GM18505 (cell line): ENCODE measurements around the gene IDNK.
"Not testable (repeated sequence)": the region's sequence is repeated elsewhere in the genome, so short reads cannot be mapped to it uniquely, and the experiment has no call there.

Source experiments
- ATAC-seq: cut with Tn5 transposase; IDR thresholded peaks from one replicate; pipeline ENCODE4 v1.9.1; 2021; ENCODE audit not compliant: unreplicated experiment
- POLR2A ChIP-seq: IDR thresholded peaks from 4 replicates; pipeline ENCODE4 v1.6.1; 2011; ENCODE audit warnings: borderline replicate concordance; ENCODE audit not compliant: insufficient read depth, insufficient read length; ENCODE audit errors: extremely low read depth

The IDNK gene

DNA sequence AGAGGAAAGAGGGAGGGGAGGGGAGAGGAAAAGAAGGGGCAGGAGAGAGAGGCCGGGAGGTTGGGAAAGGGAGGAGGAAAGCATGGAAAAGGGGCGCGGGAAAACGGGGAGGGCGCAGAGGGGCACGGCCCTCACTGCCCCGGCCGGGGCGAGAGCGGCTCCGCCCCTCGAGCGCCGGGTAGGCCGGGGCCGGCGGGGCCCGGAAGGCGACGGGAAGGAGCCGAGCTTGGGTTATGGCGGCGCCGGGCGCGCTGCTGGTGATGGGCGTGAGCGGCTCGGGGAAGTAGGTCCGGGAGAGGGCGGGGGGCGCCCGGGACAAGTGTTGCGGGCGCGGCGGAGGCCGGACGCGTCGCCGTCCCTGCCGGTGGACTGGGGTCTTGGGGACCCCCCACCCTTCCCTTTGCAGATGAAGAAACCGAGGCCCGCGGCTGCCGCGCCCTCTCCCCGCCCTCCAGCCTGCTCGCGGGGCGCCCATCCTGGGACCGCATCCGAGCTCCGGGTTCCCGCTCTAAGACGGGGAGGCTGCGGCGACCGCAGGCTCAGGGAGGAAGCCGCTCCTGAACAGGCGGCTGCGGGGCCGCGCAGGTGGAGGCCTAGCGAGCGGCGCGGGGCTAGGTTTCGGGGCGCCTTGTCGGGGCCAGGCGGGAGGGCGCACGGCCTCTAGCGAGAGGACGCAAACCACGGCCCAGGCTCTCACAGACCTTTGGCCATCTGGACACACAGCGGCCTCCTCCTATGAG lies at the start of gene IDNK:
TSS of gene IDNK (plus strand) at position 205 of the 740 bp plus-strand sequence. CDS start at position 234, 29 bp downstream.
- peak; percentile 82 for ATAC-seq
- peak; percentile 87 for TF ChIP-seq POLR2A

DNA sequence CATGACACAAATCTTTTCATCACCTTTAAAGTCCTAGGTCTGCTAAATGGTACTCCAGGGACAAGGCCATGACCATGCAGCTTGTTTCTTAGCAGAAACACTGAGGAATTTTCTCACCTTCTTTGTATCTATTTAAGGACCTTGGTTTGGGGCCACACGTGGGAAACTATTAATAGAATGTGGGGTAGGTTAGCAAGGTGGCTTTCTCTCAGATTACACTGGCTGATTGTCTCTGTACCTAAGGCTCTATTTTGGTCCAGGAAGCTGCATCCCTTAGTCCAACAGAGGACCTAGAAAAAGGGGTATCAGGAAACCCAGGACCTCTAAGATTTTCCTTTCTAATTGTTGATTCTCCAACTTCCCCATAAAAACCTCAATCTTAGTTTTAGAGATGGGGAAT lies 48.5 kb upstream of the IDNK start:
- ATAC-seq: no peak
- TF ChIP-seq POLR2A: no peak

DNA sequence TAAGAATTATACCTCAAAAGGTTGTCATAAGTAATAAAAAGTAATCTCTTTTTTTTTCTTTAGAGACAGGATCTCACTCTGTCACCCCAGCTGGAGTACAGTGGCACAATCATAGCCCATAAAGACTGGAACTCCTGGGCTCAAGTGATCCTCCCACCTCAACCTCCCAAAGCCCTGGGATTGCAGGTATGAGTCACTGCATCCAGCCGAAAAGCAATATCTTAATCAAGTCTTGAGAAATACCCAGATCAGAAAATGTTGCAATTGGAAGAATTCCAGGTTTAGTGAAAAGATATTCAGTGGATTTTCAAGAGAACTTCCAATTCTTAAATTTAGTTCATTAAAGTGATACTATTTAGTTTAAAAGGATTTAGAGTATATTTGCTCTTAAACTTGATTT lies 40.9 kb upstream of the IDNK start:
- no peak for ATAC-seq
- TF ChIP-seq POLR2A: no peak

DNA sequence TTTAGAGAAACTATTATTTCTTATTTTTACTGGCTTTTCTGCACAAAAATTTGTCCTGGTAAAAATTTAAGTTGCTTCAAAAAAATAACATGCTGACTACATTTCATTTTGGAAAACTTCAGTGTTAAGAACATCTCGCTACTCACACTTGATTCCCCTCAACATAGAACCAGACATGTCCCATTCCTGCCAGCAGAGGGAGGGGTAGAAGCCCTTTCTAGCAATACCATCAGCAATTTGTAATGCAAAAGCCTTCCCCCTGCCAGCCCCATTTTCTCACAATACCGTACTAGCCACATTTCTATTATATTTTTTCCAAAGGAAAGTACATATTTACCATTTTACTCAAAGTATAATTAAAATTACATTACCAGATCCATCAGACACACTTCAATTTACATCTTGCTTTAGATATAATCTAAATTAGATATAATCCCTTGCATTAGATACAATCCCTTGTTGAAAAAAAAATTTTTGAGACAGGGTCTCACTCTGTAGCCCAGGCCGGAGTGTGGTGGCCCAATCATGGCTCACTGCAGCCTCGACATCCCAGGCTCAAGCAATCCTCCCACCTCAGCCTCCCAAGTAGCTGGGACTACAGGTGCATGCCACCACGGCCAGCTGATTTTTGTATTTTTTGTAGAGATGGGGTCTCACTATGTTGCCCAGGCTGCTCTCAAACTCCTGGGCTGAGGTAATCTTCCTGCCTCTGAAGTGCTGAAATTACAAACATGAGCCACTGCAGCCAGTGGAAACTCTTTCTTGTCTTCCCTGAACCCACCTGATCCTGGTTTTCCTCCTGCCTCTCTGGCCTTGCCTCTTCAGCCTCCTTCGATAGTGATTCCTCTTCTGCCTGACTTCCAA lies 39.6 kb upstream of the IDNK start:
- ATAC-seq: peak; percentile 69
- TF ChIP-seq POLR2A: no peak

DNA sequence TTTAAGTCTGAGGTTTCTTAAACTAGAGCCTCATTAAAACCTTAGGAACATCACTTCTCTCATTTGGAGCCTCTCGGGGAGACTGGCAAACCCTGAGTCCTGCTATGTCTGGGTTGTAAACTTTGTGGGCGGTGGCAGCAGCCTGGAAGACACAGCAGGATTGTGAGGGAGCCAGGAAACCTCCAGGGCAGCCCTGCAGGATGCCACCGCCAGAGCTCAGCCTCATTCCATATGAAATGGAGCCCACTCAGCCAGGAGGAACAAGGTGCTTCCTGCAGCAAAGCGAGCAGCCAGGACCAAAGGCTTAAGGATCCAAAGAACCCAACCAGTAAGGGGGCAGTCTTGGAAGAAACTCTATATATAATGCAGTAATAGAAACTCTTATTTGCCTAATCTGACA lies 37.9 kb upstream of the IDNK start:
- ATAC-seq: no peak
- TF ChIP-seq POLR2A: no peak

DNA sequence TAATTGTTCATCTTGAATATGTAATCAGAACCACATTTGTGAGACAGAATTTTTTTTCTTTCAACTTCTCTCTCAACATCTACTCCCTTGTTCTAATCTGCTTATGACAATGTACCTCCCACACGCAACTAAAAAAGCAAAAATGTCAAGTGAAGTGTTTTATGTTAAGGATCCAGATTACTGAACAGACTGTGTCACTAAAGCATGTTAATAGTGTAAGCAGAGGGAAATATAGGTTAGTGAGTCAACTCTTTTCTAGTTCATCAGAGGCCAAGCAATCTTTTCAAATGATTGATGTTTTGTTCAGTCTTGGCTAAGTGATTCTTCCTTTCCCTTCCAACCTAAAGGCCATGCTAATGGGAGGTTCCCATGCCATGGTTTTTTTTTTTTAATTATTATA lies 34.7 kb upstream of the IDNK start:
- no peak for ATAC-seq
- TF ChIP-seq POLR2A: no peak

DNA sequence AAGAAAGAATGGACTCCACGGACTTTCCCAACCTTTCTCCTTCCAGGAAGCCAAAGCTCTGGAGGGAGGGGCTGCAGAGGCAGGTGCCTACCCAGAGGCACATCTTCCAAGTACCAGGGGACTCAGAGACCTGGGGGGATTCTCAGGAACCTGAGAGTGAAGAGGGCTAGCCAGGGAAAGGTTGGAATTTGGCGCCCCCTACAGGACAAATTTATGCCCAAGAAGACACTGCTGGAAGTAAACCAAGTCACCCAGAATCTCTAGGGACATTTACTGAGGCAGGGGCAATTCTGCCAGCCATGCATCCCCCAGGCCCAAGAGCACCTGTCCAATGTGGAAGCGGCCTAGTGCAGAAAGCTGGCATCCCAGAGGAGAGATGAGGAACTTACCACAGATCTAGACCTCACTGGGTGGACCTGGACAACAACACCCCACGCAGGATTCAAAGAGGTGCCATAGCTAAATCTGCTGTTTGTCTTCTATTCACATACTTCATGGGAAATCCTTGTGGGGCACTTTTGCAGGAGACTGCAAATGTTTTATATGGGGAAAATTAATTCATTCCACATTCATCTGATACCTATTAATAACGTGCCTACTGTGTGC lies 25.9 kb upstream of the IDNK start:
- no peak for ATAC-seq

DNA sequence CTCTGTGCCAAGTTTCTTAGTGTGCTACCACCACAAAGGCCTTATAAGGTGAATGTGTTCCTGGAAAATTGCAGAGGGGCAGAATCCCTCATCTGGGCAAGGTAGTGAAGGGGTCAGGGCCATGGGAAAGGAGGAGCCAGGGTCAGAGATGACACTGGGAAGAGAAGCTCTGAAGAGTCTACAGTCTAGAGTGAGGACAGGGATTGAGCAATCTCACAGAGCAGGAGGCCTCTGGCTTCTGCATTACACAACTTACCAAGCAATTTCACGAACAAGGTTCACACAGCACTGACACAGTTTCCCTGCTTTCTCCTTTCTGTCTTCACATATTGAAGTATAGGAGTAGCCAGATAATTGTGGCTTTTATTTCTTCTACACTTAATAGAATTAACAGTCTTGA lies 24.5 kb upstream of the IDNK start:
- TF ChIP-seq POLR2A: no peak
- ATAC-seq: no peak

More for the DNA sequence above, 25.9 kb upstream of the IDNK start:
- no peak for TF ChIP-seq POLR2A

DNA sequence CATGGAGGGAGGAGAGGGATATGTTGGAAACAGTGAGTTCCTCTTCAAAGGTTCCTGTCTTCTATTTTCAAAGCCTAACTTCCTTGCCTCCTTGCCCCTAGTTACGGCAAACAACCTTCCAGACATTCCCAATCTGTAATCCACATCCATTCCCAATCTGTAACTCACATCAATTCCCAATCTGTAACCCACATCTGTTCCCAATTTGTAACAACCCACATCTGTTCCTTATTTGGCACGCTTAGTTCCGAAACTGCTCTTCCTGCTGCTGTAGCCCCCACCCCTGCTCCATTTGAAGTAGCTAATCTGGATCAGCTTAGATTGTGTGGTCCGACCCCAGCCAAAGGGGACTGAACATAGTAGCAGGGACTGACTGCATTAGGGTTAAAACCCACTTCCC lies 23.9 kb upstream of the IDNK start:
- TF ChIP-seq POLR2A: no peak
- ATAC-seq: no peak

DNA sequence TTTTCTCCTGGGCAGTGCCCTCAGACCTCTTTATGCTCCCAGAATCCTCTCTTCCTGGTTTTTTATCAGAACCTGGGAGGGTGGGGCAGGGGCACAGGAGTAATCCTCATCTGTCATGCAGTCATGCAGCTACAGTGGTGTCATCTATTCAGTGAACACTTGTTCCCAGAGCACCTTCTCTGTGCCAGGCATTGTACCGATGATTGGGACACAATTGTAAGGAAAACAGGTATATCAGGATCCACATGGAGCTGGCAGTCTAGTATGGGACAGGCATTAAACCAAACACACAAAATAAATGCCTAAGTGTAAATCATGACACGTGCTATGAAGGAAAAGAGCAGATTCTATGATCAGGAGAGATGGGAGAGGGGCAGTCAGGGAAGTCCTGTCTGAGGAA lies 21.5 kb upstream of the IDNK start:
- TF ChIP-seq POLR2A: no peak
- ATAC-seq: no peak

DNA sequence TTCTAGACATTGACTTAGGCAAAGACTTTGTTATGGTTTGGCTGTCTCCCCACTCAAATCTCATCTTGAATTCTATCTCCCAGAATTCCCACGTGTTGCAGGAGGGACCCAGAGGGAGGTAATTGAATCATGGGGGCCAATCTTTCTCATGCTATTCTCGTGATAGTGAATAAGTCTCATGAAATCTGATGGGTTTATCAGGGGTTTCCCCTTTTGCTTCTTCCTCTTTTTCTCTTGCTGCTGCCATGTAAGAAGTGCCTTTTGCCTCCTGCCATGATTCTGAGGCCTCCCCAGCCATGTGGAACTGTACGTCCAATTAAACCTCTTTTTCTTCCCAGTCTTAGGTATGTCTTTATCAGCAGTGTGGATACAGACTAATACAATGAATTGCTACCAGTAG lies 15.3 kb upstream of the IDNK start:
- ATAC-seq: not testable (repeated sequence)

DNA sequence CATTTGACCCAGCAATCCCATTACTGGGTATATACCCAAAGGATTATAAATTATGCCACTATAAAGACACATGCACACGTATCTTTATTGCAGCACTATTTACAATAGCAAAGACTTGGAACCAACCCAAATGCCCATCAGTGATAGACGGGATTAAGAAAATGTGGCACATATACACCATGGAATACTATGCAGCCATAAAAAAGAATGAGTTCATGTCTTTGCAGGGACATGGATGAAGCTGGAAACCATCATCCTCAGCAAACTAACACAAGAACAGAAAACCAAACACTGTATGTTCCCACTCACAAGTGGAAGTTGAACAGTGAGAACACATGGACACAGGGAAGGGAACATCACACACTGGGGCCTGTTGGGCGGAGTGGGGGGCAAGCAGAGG lies 9.6 kb upstream of the IDNK start:
- ATAC-seq: not testable (repeated sequence)

DNA sequence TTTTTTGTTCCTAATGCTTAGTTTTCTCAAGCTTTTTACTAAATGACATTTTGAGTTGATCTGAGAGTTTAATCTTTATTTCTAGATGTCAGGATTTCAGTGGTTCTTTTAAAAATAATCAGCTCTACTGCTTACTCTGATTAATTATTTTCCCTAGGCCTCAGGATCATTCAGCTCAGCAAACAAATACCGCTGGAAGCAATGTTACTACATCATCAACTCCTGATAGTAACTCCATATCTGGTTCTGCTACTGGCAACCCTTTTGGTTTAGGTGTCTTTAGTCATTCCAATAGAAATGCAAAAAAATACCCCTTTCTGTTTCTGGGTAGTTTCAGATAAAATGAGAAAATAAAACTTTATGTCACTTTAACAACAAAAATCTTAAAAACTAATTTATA lies 5.6 kb upstream of the IDNK start:
- TF ChIP-seq POLR2A: no peak
- no peak for ATAC-seq

DNA sequence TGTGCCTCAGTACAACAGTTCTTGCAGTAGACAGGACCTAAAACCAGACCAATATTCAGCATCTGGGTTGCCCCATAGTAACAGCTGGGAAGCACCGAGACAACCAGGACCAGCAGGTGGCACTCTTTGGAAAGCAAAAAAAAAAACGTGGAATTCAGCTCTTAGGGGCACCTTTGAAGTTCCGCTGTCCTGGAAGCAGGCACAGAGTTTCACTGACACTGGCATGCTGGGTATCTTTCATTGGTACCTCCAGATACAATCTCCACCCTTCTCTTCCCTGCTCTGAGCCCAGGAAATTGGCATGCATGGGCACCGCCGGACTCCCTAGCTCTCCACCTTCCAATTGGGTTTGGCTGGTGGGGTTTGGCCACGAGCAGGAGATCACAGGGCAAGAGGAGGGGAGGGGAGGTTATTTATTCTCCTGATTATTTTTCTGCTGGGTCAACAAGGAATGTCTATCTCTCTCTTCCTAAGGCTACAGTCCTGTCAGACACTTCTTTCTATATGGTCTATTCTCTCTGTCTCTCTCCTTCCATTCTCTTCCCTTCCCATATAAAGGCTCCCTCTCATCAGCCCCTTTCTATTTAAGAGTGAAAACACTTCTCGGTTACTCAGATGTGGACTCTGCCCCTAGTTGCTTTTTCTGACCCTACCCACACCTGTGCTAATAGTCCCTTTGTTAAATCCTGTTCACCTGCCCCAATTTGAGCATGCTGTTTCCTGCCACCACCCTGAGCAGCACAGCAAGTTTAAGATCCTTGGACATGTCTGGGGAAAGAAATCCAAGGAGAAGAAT lies 1.9 kb upstream of the IDNK start:
- TF ChIP-seq POLR2A: no peak
- no peak for ATAC-seq

DNA sequence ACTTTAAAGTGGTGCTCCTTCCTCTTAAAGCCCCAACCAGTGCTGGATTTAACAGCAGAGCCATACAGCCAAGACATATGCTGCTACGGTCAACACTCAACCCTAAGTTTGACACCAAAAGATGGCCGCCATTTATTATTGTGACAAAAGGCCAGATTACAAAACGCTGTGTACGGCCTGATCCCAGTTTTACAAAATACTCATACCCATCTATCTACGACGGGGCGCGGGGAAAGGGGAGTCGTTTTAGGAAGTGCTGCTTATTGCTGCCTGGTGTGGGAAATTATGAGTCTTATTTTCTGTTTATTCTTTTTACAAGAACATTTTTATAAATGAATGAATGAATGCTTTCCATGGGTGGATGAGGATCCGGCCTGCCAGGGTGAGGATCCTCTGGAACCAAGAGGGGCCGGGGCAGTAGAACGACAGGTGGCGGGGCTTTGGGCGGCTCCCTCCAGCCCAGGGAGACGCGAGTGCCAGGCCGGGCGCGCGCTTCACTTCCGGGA lies 457 bp upstream of the IDNK start:
- peak; percentile 50 for ATAC-seq
- no peak for TF ChIP-seq POLR2A
